H1 (cell line): ENCODE results near the gene SH2B3.

ENCODE experiments used
- CTCF ChIP-seq, 3 experiments: IDR thresholded peaks; 1 replicate in 2 of 3; 2 replicates in 1 of 3; pipeline versions ENCODE4 v1.5.1 to v1.6.1; 2011; ENCODE audit warnings: low read length in 3 of 3, mild to moderate bottlenecking in 3 of 3, inconsistent platforms in 2 of 3, low read depth in 1 of 3, moderate library complexity in 1 of 3; ENCODE audit not compliant: insufficient read depth in 1 of 3; ENCODE audit errors: control extremely low read depth in 1 of 3
- KDM1A ChIP-seq: fragments of 200-600, 300-600 bp; sonication (generic); IDR thresholded peaks from 2 replicates; pipeline ENCODE4 v1.7.1; 2016; ENCODE audit warnings: mild to moderate bottlenecking, low read length, borderline replicate concordance
- PHF8 ChIP-seq: fragments of 200-600 bp; sonication (generic); conservative IDR thresholded peaks from 2 replicates; pipeline ENCODE4 v1.7.1; 2012; ENCODE audit warnings: low read depth, mild to moderate bottlenecking, inconsistent platforms, low read length, moderate library complexity
- RAD21 ChIP-seq, 2 experiments: IDR thresholded peaks in 1 of 2; conservative IDR thresholded peaks in 1 of 2; 2 replicates each; pipeline ENCODE4 v1.6.1; 2011; ENCODE audit warnings: low read depth in 2 of 2, low read length in 2 of 2, improper control_type of control experiment in 1 of 2, inconsistent platforms in 1 of 2, mild to moderate bottlenecking in 1 of 2, moderate library complexity in 1 of 2
- SIN3A ChIP-seq, 2 experiments: IDR thresholded peaks in 1 of 2; conservative IDR thresholded peaks in 1 of 2; 2 replicates each; pipeline ENCODE4 v1.6.1; 2011 to 2012; ENCODE audit warnings: low read length in 2 of 2, improper control_type of control experiment in 1 of 2, low read depth in 1 of 2, mild to moderate bottlenecking in 1 of 2
- ZNF274 ChIP-seq: IDR thresholded peaks from 2 replicates; pipeline ENCODE4 v1.7.0; 2012; ENCODE audit warnings: low read length, borderline replicate concordance; ENCODE audit errors: extremely low read depth

DNA sequence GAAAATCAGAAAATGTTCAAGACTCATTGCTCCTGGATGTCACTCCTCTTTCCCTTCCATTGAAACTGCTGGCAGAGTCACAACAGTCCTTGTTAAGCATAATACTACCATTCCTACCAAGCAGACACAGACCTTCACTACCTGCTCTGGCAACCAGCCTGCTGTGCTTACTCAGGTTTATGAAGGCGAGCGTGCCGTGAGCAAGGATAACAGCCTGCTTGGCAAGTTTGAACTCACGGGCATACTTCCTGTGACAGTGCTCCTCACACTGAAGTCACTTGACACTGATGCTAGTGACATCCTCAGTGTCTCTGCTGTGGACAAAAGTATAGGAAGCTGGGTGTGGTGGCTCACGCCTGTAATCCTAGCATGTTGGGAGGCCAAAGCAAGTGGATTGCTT is 21.1 kb upstream of the SH2B3 start:
- TF ChIP-seq RAD21 (IDR thresholded peaks at IDR 0.05 in 1 of 2, conservative IDR thresholded peaks at IDR 0.05 in 1 of 2; ENCODE audit: low read depth in 2 of 2, low read length in 2 of 2) (no peak), SIN3A (conservative IDR thresholded peaks at IDR 0.05 in 1 of 2, IDR thresholded peaks at IDR 0.05 in 1 of 2; ENCODE audit: low read depth in 1 of 2, low read length in 2 of 2) (no peak), KDM1A (no peak), ZNF274 (no peak), CTCF (IDR thresholded peaks at IDR 0.05; ENCODE audit: control extremely low read depth in 1 of 3, insufficient read depth in 1 of 3, low read depth in 1 of 3, low read length in 3 of 3) (no peak), PHF8 (no peak)
